Jurkat, Clone E6-1 (cell line): Measurements from ENCODE around the gene ZNF132.

Source experiments
- DNase-seq: peaks from one replicate; pipeline ENCODE4 v3.0.0-alpha.2; 2011; ENCODE audit warnings: low read depth, low spot score
- H3K4me3 ChIP-seq: 2 replicates; pipeline ENCODE4 v1.5.1; 2011; ENCODE audit warnings: mild to moderate bottlenecking, low read length, control low read depth, moderate library complexity

ZNF132 gene

GRCh38 chr19:58395220-58395978, 44.6 kb downstream of the ZNF132 start, which contains the start of gene RNF225:
RNF225 (plus strand) TSS chr19:58395656; CDS start chr19:58396090, 434 bp downstream.
- H3K4me3 ChIP-seq, result no peak within 1 kb of the TSS

DNA sequence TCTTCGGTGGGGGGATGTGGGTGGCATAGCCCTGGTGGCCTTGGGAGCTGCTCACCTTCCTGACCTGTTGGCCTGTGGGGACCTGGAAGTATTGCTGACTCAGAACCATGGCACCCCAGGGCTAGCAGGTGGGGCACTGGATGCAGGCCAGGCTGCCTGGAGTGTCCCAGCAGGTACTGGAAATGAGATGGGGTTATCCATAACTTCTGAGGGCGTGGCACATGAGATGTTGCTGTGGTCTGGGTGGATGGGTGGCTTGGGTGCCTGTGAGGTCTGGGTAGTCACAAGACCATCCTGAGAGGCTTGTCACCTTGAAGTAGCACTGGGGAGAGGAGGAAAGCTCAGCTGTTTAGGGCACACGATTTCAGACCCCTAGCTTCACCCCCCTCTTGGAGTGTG, 45.1 kb downstream of the ZNF132 start:
- DNase-seq, result no peak
- H3K4me3 ChIP-seq, result no peak overlapping the region

More at GRCh38 chr19:58395220-58395978, 44.6 kb downstream of the ZNF132 start, which contains the start of gene RNF225:
- no peak for DNase-seq

DNA sequence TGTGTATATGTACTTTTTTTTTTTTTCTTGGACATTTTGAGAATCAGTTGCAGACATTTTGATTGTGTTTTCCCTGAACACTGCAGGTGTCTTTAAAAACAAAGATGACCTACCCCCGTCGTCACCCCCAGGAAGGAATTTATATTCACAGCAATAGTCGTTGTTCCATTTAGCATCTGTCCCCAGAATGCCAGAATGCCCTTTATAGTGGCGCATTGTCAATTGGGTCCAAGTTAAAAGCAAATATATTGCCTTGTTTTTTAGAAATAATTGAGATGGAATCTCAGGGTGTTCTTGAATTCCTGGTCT, 46.3 kb downstream of the ZNF132 start:
- DNase-seq, result no peak
- no peak overlapping the region for H3K4me3 ChIP-seq

DNA sequence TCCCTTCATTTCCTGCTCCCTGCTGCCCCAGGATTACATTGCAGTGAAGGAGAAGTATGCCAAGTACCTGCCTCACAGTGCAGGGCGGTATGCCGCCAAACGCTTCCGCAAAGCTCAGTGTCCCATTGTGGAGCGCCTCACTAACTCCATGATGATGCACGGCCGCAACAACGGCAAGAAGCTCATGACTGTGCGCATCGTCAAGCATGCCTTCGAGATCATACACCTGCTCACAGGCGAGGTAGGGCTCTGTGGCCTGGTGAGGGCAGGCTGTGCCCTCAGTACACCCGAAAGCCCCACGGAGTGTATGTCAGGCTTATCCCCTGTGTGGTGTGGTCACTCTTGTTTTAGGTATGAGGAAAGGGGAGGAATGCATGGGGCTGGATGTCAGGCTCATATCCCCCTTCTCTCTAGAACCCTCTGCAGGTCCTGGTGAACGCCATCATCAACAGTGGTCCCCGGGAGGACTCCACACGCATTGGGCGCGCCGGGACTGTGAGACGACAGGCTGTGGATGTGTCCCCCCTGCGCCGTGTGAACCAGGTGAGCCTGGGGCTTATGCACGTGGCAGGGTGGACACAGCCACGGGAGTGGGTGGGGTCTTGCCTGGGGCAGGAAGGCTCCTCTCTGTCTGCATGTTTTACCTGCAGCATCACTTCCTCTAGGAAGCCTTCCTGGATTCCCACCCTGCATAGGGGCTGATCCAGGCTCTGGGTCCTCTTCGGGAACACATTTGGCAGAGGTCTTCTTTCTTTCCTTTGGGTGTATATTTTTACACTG, 46.8 kb downstream of the ZNF132 start:
- H3K4me3 ChIP-seq, result no peak overlapping the region
- no peak for DNase-seq

- peak overlapping the region; percentile 100 for H3K4me3 ChIP-seq
- DNase-seq, result no peak
Observed at GRCh38 chr19:58388175-58388526, 51.8 kb downstream of the ZNF132 start.

GRCh38 chr19:58387338-58388174, 52.4 kb downstream of the ZNF132 start:
- peak overlapping the region; percentile 100 for H3K4me3 ChIP-seq
- no peak for DNase-seq

DNA sequence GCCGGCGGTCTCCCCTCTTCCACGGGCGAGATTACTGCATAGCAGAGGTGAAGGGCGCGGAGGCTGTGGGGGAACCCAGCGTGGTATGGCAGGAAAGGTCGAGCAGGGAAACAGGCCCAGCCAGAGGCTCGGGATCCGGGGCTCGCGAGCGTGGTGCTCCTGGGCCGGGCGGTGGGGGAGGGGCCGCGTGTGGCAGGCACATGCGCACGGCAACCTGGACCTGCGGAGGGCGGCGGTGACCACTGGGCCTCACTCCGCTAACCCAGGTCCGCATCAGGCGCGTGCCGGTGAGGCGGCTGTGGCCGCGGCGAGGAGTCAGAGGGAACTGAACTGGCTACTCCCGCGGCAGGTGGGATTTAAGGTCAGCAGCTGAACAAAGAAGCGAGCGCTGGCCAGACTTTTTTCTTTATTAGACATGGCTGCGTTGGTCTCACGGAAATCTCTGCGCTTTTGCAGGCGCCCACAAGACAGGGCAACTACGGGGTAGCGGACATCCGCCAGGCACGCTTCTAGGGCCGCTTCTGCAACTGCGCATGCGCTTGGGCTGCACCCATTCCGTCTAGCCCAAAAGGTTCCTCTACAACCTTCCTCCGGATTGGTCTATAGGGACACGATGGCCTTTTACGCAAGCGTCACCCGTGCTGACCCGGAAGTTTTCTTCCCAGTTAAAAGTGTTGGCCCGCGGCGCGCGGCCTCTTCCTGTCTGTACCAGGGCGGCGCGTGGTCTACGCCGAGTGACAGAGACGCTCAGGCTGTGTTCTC, 53.2 kb downstream of the ZNF132 start, which contains the start of gene RPS5:
Gene RPS5, plus strand, starts transcription at position 694 of the 762 bp plus-strand sequence. CDS start 869 bp downstream, outside the sequence.
- DNase-seq, result peak; percentile 99

DNA sequence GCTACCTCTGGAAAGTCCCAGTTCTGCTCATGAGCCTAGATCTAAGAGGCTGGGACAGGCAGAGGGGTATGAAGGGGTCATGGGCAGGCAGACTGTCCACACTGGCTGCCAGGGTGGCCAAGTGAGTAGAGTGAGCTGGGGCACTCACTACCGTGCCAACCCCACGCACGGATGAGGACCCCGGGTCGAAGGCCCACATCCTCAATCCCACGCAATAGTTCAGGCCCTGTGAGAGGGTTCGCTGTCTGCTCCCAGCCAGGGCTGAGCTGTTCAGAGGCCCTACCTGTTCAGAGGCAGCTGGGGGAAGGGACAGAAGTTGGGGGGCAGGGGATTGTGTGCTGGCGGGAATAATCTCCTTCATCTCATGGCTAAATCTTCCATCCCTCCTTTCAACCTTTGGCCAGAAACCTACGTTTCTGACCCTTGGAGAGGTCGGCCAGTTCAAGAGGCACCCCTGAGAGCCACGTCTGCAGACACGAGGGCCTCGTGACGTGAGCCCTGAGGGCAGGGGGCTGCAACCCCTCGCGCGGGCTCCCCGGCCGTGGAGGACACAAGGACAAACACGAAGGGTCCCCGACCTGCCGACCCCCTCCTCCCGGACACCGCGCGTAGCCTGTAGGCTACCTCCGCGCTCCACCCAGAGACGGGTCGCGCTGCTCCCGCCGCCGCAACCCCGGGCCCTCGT, 53.9 kb downstream of the ZNF132 start:
- H3K4me3 ChIP-seq, result peak overlapping the region; percentile 100
- DNase-seq, result no peak

More for the DNA sequence above, 53.2 kb downstream of the ZNF132 start, which contains the start of gene RPS5:
- peak within 1 kb of the TSS; percentile 100 for H3K4me3 ChIP-seq

DNA sequence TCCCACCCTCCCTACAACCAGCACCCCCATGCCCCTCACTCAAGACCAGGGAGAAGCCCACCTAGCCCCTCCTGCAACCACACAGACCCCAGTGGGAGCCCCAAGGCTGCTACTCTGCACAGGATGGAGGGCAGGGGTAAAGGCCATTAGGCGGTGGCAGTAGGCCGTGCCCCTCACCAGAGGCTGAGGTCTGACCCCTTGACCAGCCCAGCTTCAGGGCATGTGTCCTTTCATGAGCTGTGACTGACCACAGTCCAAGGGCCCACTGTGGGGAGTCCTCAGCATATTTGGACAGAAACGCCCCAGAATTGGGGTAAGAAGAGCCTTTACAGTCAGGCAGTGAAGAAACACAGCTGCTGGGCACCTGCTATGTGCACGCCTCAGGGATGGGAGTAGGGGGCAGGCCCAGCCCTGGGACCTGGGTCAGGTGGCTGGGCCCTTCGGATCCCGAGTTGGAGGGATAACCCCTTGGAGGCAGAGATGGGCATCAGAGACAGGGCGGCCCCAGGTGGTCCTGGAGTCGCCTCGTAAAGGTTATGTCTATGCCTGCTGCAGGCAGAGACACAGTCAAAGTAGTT, 54.6 kb downstream of the ZNF132 start:
- H3K4me3 ChIP-seq, result peak overlapping the region; percentile 100
- no peak for DNase-seq

DNA sequence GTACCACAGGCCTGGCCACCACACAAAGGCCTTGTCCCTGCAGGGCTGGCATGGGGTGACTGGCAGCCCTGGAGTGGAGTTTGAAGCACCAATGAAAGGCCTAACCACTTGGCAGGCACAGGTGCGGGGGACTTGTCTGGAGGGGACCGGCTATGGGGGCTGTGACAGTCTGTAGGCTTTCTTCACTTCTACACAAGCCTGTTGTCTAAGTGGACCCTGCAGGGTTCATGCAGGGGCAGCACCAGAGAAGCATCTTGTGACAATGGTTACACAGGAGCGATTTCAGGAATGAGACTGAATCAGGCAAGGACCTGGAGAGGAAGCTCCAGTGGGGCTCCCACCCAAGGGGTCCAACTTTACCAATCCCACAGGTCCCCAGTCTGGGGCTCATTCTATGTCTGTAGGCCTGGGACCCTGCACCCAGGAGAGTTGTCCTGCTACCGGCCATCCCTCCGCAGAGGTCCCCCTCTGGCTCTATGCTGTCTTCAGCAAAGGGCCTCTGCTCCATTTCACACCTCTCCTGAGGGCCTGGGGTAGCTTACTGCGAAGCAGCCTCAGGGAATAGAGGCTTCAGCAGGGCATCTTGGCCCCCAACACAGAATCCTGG, 56.9 kb downstream of the ZNF132 start:
- no peak overlapping the region for H3K4me3 ChIP-seq
- no peak for DNase-seq
